GM12873 (cell line): ENCODE data around the gene TEDC2.

ENCODE experiments used
- TF ChIP-seq, protein P1 (sequence below): IDR thresholded peaks from 2 replicates; pipeline ENCODE4 v1.5.1; 2012; ENCODE audit warnings: low read depth, mild to moderate bottlenecking, moderate library complexity, low read length, control low read depth; ENCODE audit not compliant: insufficient read depth; ENCODE audit errors: missing control alignments

The TEDC2 gene

DNA sequence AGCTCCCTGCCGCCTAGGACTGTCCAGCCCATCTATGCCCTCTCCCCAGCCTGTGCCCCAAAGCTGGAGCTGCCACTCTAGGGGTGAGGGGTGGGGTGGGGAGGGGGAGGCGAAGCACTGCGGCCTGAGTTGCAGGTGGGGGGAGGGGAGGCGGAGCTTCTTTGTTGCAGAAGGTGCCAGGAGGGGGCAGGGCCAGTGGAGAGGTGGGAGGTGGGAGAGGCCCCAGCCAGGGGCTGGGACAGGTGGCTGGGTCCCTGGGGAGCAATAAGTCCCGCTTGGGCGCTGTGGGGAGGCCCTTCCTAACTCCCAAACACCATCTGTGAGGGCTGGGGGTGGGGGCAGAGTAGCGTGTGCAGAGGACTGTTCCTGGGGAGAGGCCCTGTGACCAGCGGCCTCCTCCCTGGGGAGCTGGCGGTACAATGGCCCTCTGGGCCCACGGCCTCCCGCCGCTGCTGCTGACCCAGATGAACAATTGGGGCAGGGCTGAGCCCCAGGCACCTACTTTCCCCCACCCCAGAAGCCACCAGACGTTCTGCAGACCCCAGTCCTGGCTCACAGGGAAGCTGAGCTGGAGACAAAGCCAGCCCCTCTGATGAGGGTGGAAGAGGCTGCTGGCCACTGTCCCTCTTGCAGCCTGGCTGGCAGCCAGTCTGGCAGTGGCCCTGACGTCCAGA, 9.0 kb downstream of the TEDC2 start:
- TF ChIP-seq, protein P1, sequence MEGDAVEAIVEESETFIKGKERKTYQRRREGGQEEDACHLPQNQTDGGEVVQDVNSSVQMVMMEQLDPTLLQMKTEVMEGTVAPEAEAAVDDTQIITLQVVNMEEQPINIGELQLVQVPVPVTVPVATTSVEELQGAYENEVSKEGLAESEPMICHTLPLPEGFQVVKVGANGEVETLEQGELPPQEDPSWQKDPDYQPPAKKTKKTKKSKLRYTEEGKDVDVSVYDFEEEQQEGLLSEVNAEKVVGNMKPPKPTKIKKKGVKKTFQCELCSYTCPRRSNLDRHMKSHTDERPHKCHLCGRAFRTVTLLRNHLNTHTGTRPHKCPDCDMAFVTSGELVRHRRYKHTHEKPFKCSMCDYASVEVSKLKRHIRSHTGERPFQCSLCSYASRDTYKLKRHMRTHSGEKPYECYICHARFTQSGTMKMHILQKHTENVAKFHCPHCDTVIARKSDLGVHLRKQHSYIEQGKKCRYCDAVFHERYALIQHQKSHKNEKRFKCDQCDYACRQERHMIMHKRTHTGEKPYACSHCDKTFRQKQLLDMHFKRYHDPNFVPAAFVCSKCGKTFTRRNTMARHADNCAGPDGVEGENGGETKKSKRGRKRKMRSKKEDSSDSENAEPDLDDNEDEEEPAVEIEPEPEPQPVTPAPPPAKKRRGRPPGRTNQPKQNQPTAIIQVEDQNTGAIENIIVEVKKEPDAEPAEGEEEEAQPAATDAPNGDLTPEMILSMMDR: no peak

DNA sequence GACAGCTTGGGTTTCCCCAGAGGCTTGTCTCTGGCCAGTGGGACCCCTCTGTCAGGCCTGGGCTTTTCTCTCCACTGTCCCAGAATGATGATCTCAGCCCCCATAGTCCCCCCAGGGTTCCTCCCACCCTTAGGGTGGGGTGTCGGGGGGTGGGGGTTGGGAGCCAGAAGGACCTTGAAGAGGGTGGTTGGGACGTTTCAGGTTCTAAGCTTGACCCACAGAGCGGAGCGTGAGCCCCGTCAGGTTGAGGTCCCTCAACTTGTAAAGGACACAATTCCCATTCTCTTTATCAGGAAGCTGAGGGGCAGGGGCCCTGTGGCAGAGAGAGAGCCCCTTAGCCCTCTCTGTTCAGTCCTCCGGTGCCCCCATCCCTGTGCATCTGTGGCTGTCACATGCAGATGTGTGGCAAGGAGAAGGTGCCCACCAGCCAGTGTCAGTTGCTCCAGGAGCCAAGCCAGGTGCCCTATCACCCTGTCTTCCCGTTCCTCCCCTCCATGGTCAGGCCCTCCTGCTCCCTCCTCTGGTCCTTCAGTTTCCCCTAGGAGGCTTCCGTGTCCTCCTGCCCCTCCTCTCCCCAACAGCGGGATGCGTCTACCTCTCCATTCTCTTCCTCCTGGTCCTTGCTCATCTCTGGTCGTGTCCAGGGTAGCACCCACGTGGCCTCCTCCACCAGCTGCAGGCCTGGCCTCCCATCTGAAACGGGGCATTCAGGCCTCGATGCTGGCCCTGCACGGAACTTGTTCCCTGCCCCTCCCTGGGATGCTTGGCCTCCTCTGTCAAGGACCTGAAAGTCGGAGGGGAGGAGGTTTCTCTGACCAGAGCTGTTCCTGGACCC, 9.7 kb downstream of the TEDC2 start:
- TF ChIP-seq, protein P1: no peak

DNA sequence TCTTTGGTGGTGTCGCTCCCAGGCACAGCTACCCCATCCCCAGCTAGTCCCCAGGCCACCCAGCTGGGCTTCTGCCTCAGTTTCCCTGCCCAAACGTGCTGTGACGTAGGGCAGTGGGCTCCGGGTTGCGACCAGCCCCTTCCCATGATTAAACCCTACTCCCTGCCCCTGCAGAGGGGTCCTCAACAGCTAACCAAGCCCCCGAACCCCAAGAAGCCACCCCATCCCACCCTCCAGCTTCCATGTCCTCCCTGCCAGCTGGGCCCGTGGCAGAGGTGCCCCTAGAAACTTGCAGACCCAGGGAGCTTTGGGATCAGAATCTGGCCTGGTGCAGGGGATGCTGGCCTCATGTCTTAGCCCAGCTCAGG, 10.3 kb downstream of the TEDC2 start:
- TF ChIP-seq, protein P1: no peak

DNA sequence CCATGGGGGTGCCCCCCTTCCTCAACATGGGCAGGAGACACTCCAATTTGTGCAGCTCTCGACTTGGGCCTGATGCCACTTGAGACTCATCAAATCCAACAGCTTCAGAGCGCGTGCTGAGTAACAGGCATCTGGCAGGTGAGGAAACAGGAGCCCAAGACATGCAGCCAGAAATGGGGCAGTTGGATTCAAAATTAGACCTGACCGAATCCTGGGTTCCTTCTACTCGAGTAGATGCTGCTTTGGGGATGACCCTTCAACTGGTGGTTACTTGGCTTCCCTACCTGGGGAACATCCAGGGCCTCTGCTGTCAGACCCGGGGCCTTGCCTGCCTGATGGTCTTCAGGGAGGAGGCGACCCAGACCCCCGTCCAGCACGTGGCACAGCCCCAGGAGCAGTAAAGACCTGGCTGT, 10.7 kb downstream of the TEDC2 start:
- TF ChIP-seq, protein P1: no peak

DNA sequence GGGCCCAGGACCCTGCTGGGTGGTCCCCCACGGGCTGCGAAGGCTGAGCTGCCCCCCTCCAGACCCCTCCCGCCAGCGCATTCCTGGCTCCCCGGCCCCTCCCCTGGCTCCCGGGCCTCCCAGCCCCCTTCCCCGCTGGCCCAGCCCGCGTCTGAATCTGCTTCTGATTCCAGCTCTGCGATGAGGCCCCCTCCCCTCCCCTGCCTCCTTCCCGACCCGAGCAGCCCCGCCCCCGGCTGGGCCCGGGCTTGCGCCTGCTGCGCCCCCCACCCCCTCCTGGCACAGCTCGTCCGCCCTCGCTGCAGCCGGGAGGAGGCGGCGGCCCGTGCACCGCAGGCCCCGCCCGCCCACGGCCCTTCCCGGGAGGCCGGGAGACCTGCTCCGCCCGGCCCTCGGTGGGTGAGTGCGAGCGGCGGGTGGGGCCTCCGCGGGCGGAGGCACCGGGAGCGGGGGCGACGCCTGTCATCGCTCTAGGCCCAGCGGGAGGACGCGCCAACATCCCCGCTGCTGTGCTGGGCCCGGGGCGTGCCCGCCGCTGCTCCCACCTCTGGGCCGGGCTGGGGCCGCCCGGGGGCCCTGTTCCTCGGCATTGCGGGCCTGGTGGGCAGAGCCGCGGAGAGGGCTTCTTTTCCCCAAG, 11.2 kb downstream of the TEDC2 start, which contains the start of gene NTN3:
Gene NTN3 (plus strand): TSS at position 282 of the 637 bp plus-strand sequence. CDS start 405 bp downstream, outside the sequence.
- TF ChIP-seq, protein P1: no peak

DNA sequence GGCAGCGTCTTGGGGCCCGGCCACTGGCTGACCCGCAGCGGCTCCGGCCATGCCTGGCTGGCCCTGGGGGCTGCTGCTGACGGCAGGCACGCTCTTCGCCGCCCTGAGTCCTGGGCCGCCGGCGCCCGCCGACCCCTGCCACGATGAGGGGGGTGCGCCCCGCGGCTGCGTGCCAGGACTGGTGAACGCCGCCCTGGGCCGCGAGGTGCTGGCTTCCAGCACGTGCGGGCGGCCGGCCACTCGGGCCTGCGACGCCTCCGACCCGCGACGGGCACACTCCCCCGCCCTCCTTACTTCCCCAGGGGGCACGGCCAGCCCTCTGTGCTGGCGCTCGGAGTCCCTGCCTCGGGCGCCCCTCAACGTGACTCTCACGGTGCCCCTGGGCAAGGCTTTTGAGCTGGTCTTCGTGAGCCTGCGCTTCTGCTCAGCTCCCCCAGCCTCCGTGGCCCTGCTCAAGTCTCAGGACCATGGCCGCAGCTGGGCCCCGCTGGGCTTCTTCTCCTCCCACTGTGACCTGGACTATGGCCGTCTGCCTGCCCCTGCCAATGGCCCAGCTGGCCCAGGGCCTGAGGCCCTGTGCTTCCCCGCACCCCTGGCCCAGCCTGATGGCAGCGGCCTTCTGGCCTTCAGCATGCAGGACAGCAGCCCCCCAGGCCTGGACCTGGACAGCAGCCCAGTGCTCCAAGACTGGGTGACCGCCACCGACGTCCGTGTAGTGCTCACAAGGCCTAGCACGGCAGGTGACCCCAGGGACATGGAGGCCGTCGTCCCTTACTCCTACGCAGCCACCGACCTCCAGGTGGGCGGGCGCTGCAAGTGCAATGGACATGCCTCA, 12.0 kb downstream of the TEDC2 start:
- TF ChIP-seq, protein P1: no peak

DNA sequence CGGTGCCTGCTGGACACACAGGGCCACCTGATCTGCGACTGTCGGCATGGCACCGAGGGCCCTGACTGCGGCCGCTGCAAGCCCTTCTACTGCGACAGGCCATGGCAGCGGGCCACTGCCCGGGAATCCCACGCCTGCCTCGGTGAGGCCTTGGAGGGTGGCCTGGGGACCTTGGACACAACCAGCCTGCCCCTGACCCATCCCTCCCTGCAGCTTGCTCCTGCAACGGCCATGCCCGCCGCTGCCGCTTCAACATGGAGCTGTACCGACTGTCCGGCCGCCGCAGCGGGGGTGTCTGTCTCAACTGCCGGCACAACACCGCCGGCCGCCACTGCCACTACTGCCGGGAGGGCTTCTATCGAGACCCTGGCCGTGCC, 12.6 kb downstream of the TEDC2 start:
- TF ChIP-seq, protein P1: no peak
